Muscle layer of duodenum (tissue), 2 donors: ENCODE measurements around the gene LFNG.

ENCODE experiments used
- H3K27ac ChIP-seq: one replicate; pipeline ENCODE4 v1.7.0; 2013; ENCODE audit warnings: mild to moderate bottlenecking, low read length
- H3K27me3 ChIP-seq: one replicate; pipeline ENCODE4 v1.7.0; 2013; ENCODE audit warnings: low read depth, mild to moderate bottlenecking, control low read depth, low read length
- H3K36me3 ChIP-seq, 2 donors: one replicate each; pipeline ENCODE4 v1.7.0; 2013; ENCODE audit warnings: low read length in 2 of 2, control low read depth in 1 of 2, mild to moderate bottlenecking in 1 of 2; ENCODE audit not compliant: insufficient read depth in 2 of 2, control insufficient read depth in 1 of 2
- H3K4me1 ChIP-seq, 2 donors: one replicate each; pipeline ENCODE4 v1.7.0; 2013; ENCODE audit warnings: low read length in 2 of 2, mild to moderate bottlenecking in 2 of 2, control low read depth in 1 of 2, moderate library complexity in 1 of 2; ENCODE audit not compliant: insufficient read depth in 2 of 2, control insufficient read depth in 1 of 2
- H3K4me3 ChIP-seq, 2 donors: one replicate each; pipeline ENCODE4 v1.7.0; 2013; ENCODE audit warnings: low read length in 2 of 2, low read depth in 1 of 2, mild to moderate bottlenecking in 1 of 2
- H3K9me3 ChIP-seq, 2 donors: one replicate each; pipeline ENCODE4 v1.7.0; 2013; ENCODE audit warnings: low read length in 2 of 2, control low read depth in 1 of 2, mild to moderate bottlenecking in 1 of 2; ENCODE audit not compliant: control insufficient read depth in 1 of 2
- donor health status: healthy.

The LFNG gene

DNA sequence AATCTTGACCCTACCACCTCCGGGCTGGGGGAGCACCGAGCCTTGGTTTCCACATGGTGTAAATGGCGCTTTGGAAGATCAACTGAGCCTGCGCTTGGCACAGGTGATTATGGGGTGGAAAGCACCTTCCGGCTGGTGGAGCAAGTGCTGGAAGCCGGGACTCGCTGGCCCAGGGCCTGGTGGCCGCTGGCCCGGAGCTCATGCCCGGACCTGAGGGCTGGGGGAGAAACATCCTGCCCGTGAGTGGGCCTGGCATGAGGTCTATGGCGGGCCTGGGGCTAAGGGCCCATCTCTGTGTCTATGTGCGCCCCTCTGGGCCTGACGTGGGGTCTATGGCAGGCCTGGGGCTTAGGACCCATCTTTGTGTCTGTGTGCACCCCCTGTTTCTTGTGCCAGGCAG, 14.2 kb upstream of the LFNG start:
- H3K27ac ChIP-seq, result no peak overlapping the region
- no peaks in the 10 kb centered on the region for H3K36me3 ChIP-seq
- H3K4me1 ChIP-seq, result peaks cover 0 to 17% of the 10 kb centered on the region in 2 donors
- no peaks in the 10 kb centered on the region for H3K9me3 ChIP-seq
- H3K27me3 ChIP-seq, result no peaks in the 10 kb centered on the region
- H3K4me3 ChIP-seq, result no peak overlapping the region

DNA sequence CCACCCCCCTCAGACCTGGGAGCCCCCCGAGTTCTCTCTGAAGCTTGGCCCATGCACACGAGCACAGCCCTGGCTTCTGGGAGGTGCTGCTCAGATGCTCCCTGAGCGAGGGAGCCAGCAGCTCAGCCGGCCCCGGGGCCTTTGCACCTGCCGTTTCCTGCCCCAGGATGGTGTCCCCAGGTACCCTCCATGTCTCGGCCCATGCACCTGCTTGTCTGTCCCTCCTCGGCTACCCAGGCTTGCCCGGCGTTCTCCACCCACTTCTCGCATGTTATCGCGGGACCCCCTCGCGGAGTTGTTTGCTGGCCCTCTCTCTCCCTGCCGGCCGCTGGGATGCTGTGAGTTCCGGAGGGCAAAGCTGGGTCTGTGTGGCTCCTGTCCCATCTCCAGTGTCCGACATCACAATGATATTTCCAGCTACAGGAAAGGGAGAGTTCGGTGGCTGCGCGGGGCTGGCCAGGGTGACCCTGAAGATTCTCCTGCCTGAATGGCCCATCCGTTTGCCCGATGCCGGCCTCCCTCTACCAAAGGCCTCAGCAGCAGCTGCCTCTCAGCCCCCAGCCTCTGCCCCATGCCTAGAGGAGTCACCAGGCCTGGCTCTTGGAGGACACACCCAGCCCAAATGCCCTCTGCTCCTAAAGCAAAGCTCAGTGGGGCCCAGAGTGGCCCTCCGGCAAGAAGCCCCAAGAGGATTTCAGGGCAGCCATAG, 12.2 kb upstream of the LFNG start:
- H3K27ac ChIP-seq, result no peak overlapping the region
- H3K36me3 ChIP-seq, result no peaks in the 10 kb centered on the region

GRCh38 chr7:2507917-2508306, 11.7 kb upstream of the LFNG start:
- no peak overlapping the region for H3K27ac ChIP-seq
- no peaks in the 10 kb centered on the region for H3K9me3 ChIP-seq
- no peaks in the 10 kb centered on the region for H3K36me3 ChIP-seq
- no peak overlapping the region for H3K4me3 ChIP-seq
- H3K4me1 ChIP-seq, result peaks cover 3 to 34% of the 10 kb centered on the region in 2 donors
- H3K27me3 ChIP-seq, result no peaks in the 10 kb centered on the region

More for the DNA sequence above, 12.2 kb upstream of the LFNG start:
- Histone ChIP-seq H3K9me3 (no peaks in the 10 kb centered on the region), H3K27me3 (no peaks in the 10 kb centered on the region), H3K4me3 (no peak overlapping the region), H3K4me1 (peaks cover 3 to 33% of the 10 kb centered on the region in 2 donors)

GRCh38 chr7:2508327-2509215, 11.0 kb upstream of the LFNG start:
- no peak overlapping the region for H3K27ac ChIP-seq
- no peaks in the 10 kb centered on the region for H3K27me3 ChIP-seq
- no peak overlapping the region for H3K4me3 ChIP-seq
- no peaks in the 10 kb centered on the region for H3K9me3 ChIP-seq
- peaks cover 3 to 34% of the 10 kb centered on the region in 2 donors for H3K4me1 ChIP-seq
- H3K36me3 ChIP-seq, result no peaks in the 10 kb centered on the region

DNA sequence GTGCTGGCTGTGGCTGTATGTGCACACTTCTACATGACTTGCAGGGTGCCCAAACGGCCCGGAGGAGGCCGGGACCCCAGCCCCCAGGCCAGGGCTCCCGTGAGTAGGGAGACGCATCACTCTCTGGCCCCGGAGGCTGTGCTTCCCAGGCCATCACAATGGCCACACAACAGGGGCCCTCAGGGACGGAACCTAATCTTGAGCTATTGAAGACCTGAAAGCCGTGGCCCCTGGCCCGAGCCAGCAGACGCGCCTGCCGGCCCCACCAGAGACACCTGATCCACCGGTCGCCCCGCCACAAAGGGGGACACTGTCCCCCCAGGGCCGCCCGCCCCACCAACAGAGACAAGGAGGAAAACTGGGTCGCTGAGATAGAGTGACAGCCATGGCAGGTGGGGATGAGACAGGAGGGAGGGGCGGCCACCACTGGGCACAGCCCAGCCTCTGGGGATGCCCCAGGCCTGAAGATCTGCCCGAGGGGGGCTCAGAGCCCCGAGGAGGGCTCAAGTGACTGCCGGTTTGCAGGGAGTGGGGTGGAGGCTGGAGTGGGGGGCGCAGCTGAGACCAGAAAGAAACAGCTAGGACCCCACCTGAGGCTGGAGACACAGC, 10.2 kb upstream of the LFNG start:
- Histone ChIP-seq H3K9me3 (no peaks in the 10 kb centered on the region), H3K36me3 (no peaks in the 10 kb centered on the region), H3K27ac (no peak overlapping the region), H3K4me1 (peaks cover 3 to 34% of the 10 kb centered on the region in 2 donors), H3K27me3 (no peaks in the 10 kb centered on the region), H3K4me3 (no peak overlapping the region)

DNA sequence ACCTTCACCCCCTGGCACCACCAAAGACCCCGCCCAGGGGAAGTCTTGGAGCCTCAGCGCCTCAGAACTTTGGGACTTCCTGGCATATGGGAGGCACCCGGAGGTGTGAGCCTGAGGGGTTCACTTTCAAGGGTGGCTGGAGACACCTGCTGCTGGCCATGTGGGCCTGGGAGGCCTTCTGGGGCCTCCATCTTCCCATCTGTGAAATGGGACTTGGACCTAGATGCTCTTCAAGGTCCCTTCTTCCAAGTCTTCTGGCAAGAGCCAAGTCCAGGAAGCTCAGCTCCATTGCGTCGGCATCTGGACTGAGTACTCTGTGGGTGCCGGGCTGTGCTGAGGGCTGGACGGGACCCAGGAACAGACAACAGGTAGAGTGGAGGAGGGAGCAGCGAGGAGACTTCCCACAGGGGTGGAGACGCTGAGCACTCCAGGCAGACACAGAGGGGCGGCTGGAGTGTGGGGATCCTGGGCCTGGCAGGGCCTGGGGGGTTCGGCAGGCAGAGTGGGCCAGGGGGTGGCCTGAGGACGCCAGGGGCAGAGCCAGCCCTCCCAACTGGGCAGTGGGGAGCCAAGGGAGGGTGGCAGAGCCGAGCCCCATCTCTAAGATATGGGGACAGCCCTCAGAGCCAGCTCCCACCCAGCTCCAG, 9.3 kb upstream of the LFNG start:
- H3K4me1 ChIP-seq, result peaks cover 3 to 34% of the 10 kb centered on the region in 2 donors
- no peak overlapping the region for H3K27ac ChIP-seq
- no peaks in the 10 kb centered on the region for H3K27me3 ChIP-seq
- no peaks in the 10 kb centered on the region for H3K9me3 ChIP-seq
- H3K4me3 ChIP-seq, result no peak overlapping the region
- H3K36me3 ChIP-seq, result no peaks in the 10 kb centered on the region

- H3K4me3 ChIP-seq, result no peak overlapping the region
- no peaks in the 10 kb centered on the region for H3K27me3 ChIP-seq
- H3K4me1 ChIP-seq, result peaks cover 3 to 34% of the 10 kb centered on the region in 2 donors
- no peak overlapping the region for H3K27ac ChIP-seq
- no peaks in the 10 kb centered on the region for H3K36me3 ChIP-seq
- H3K9me3 ChIP-seq, result no peaks in the 10 kb centered on the region
Measured at GRCh38 chr7:2510909-2511768, 8.4 kb upstream of the LFNG start.

DNA sequence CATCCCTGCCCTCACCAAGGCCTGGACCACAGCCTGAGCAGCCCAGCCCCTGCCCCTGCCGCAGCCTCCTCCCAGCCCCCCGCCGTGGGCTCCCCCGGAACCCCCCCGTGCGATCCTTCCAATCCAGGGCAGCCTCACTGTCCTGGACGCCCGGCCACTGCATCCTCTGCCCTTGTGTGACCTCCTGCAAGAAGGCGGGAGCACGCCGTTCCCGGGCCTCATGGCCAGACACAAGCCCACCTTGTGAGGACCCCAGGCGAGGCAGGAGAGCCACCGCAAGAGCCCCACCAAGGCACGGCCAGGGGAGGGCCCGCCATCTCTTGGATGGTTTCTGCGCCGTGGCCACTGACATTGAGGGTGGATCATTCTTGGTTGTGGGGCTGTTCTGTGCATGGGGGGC, 7.8 kb upstream of the LFNG start:
- no peaks in the 10 kb centered on the region for H3K27me3 ChIP-seq
- peaks cover 3 to 34% of the 10 kb centered on the region in 2 donors for H3K4me1 ChIP-seq
- no peaks in the 10 kb centered on the region for H3K36me3 ChIP-seq
- H3K9me3 ChIP-seq, result no peaks in the 10 kb centered on the region
- no peak overlapping the region for H3K4me3 ChIP-seq
- no peak overlapping the region for H3K27ac ChIP-seq

- no peak overlapping the region for H3K27ac ChIP-seq
- H3K4me1 ChIP-seq, result peaks cover 3 to 34% of the 10 kb centered on the region in 2 donors
- no peak overlapping the region for H3K4me3 ChIP-seq
- H3K36me3 ChIP-seq, result no peaks in the 10 kb centered on the region
- no peaks in the 10 kb centered on the region for H3K9me3 ChIP-seq
- no peaks in the 10 kb centered on the region for H3K27me3 ChIP-seq
Measured at GRCh38 chr7:2512179-2512661, 7.4 kb upstream of the LFNG start.

DNA sequence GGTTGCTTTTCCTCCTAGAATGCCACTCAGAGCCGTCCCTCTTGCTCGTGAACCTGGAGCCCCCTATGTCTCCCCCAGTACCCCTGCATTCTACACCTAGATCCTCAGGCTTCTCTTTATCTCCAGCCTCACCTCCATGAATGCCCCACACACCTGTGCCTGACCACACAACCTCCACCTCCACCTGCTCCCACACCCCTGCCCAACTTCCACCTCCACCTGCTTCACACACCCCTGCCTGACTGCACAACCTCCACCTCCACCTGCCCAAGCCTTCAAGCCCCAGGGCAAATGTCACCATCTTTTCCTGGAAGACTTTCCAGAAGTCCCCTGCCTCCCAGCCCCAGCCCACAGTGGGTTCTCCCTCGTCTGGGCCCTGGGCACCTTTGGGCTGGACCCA, 6.9 kb upstream of the LFNG start:
- no peaks in the 10 kb centered on the region for H3K27me3 ChIP-seq
- no peak overlapping the region for H3K4me3 ChIP-seq
- no peak overlapping the region for H3K27ac ChIP-seq
- H3K4me1 ChIP-seq, result peaks cover 3 to 31% of the 10 kb centered on the region in 2 donors
- no peaks in the 10 kb centered on the region for H3K9me3 ChIP-seq
- no peaks in the 10 kb centered on the region for H3K36me3 ChIP-seq
